ENCODE measurements around the gene NEMP2. TPM values are rescaled to one million over a fixed set of nuclear protein-coding genes. Genes with fewer than 3 reads are reported as not detected.

NEMP2 gene
- polyA plus RNA-seq, 1 donor from 2014 or later = 1.1 TPM

DNA sequence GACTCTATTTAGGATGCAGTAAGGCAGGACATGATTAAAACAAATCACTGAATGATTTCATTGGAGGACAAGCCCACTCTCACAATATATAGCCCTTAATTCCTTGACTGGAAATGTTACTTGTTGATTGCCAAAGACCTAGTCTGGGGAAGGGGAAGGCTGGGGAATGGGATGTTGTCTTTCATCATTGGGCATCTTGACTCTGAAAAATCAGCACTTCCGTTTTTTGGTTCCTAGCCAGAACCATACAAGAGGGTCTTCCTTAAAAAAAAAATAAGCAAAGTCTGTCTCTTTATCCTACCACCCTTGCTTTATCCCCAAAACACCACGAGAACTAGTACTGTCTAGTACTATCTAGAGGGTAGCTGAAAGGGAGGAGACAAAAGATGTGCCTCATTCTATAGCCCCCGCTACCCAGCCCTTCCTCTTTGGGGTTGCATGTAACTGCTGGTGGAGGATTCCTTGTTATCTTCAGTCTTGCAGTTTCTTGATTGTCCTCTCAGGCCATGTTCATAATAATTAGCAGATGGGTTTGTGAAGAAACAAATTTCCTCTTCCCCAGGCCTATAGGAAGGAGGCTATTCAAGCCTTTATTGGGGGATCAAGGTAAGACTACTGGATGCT lies 55.8 kb downstream of the NEMP2 start:
- no peaks in the 10 kb centered on the region for H3K79me2 ChIP-seq (replicated peaks; ENCODE audit: insufficient read depth, low read length)
- H3K36me3 ChIP-seq (ENCODE audit: insufficient read depth, low read length) = no peaks in the 10 kb centered on the region
- no peaks in the 10 kb centered on the region for H3K27me3 ChIP-seq (ENCODE audit: insufficient read depth, low read depth, low read length)
- H2AFZ ChIP-seq (ENCODE audit: low read depth, low read length) = no peak overlapping the region
- no peak for TF ChIP-seq TAF1 (IDR thresholded peaks at IDR 0.05; ENCODE audit: low read depth)
- no peak for TF ChIP-seq EZH2 (IDR thresholded peaks at IDR 0.05; ENCODE audit: borderline replicate concordance, insufficient read depth, low read length, poor library complexity, severe bottlenecking)
- H3K4me3 ChIP-seq (ENCODE audit: low read length) = no peak overlapping the region
- no peak overlapping the region for H3K27ac ChIP-seq (ENCODE audit: low read length)
- H3F3A ChIP-seq (ENCODE audit: insufficient read depth, low read length, poor library complexity, severe bottlenecking) = no peaks in the 10 kb centered on the region
- H3K4me2 ChIP-seq (ENCODE audit: low read length) = no peak overlapping the region
- no peak overlapping the region for H3K9ac ChIP-seq (ENCODE audit: low read length)
- H3K9me2 ChIP-seq (ENCODE audit: insufficient read depth, low read length) = no peaks in the 10 kb centered on the region
- H3K9me3 ChIP-seq (ENCODE audit: low read length) = no peaks in the 10 kb centered on the region
- H4K20me1 ChIP-seq (ENCODE audit: insufficient read depth) = no peaks in the 10 kb centered on the region

DNA sequence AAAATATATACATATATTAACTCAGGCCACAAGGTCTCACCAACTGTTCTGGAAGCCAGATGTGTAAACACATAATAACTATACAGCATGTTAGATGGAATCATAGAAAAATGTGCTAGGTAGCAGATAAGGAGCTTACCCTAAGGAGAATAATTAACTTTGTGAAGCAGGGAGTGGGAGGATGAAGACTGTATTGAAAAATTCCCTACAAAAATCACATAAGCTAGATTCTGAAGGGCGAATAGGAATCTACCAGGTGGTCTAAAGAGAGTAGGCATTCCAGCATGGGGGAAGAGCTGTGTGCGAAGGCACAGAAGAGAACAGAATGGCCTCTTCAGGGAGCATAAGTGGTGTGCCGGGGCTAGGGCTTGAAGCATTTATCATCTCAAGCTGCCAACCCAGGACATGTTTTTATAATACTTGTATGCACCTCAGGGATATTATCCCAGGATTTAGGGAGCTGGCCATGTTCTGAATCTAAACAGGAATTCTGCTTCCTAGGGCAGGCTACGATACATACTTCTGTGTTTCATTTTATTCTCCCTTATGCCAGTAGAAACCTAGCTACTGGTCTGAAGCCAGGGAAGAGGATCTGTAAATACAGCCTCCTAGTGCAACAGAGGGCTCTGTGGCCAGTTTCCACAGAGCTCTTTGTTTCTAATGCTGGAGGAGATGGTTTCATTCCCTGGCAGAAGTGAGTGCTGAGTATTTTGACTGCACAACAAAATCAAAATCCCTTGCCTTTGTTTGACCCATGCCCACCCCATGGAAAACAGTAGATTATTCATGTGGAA lies 56.7 kb downstream of the NEMP2 start:
- Histone ChIP-seq H3K9me3 (ENCODE audit: low read length) (no peaks in the 10 kb centered on the region), H3K36me3 (ENCODE audit: insufficient read depth, low read length) (no peaks in the 10 kb centered on the region), H3F3A (ENCODE audit: insufficient read depth, low read length, poor library complexity, severe bottlenecking) (no peaks in the 10 kb centered on the region), H3K4me2 (ENCODE audit: low read length) (no peak overlapping the region), H4K20me1 (ENCODE audit: insufficient read depth) (no peaks in the 10 kb centered on the region), H3K27me3 (ENCODE audit: insufficient read depth, low read depth, low read length) (no peaks in the 10 kb centered on the region), H3K79me2 (replicated peaks; ENCODE audit: insufficient read depth, low read length) (no peaks in the 10 kb centered on the region), H3K9ac (ENCODE audit: low read length) (no peak overlapping the region), H3K4me3 (ENCODE audit: low read length) (no peak overlapping the region), H3K9me2 (ENCODE audit: insufficient read depth, low read length) (no peaks in the 10 kb centered on the region), H3K27ac (ENCODE audit: low read length) (no peak overlapping the region), H2AFZ (ENCODE audit: low read depth, low read length) (no peak overlapping the region)
- TF ChIP-seq MXI1 (conservative IDR thresholded peaks at IDR 0.05; ENCODE audit: poor library complexity, severe bottlenecking) = no peak
- TF ChIP-seq, protein P1, sequence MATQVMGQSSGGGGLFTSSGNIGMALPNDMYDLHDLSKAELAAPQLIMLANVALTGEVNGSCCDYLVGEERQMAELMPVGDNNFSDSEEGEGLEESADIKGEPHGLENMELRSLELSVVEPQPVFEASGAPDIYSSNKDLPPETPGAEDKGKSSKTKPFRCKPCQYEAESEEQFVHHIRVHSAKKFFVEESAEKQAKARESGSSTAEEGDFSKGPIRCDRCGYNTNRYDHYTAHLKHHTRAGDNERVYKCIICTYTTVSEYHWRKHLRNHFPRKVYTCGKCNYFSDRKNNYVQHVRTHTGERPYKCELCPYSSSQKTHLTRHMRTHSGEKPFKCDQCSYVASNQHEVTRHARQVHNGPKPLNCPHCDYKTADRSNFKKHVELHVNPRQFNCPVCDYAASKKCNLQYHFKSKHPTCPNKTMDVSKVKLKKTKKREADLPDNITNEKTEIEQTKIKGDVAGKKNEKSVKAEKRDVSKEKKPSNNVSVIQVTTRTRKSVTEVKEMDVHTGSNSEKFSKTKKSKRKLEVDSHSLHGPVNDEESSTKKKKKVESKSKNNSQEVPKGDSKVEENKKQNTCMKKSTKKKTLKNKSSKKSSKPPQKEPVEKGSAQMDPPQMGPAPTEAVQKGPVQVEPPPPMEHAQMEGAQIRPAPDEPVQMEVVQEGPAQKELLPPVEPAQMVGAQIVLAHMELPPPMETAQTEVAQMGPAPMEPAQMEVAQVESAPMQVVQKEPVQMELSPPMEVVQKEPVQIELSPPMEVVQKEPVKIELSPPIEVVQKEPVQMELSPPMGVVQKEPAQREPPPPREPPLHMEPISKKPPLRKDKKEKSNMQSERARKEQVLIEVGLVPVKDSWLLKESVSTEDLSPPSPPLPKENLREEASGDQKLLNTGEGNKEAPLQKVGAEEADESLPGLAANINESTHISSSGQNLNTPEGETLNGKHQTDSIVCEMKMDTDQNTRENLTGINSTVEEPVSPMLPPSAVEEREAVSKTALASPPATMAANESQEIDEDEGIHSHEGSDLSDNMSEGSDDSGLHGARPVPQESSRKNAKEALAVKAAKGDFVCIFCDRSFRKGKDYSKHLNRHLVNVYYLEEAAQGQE (IDR thresholded peaks at IDR 0.05; ENCODE audit: borderline replicate concordance) = no peak
- no peak for TF ChIP-seq SMC3 (conservative IDR thresholded peaks at IDR 0.05; ENCODE audit: poor library complexity)
- TF ChIP-seq TAF1 (IDR thresholded peaks at IDR 0.05; ENCODE audit: low read depth) = no peak
- TF ChIP-seq POLR2AphosphoS5 (IDR thresholded peaks at IDR 0.05) = no peak
- no peak for TF ChIP-seq EP300 (conservative IDR thresholded peaks at IDR 0.05; ENCODE audit: poor library complexity, severe bottlenecking)
- TF ChIP-seq, protein P2, sequence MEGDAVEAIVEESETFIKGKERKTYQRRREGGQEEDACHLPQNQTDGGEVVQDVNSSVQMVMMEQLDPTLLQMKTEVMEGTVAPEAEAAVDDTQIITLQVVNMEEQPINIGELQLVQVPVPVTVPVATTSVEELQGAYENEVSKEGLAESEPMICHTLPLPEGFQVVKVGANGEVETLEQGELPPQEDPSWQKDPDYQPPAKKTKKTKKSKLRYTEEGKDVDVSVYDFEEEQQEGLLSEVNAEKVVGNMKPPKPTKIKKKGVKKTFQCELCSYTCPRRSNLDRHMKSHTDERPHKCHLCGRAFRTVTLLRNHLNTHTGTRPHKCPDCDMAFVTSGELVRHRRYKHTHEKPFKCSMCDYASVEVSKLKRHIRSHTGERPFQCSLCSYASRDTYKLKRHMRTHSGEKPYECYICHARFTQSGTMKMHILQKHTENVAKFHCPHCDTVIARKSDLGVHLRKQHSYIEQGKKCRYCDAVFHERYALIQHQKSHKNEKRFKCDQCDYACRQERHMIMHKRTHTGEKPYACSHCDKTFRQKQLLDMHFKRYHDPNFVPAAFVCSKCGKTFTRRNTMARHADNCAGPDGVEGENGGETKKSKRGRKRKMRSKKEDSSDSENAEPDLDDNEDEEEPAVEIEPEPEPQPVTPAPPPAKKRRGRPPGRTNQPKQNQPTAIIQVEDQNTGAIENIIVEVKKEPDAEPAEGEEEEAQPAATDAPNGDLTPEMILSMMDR (IDR thresholded peaks at IDR 0.05; ENCODE audit: poor library complexity, severe bottlenecking) = no peak
- no peak for TF ChIP-seq EZH2 (IDR thresholded peaks at IDR 0.05; ENCODE audit: borderline replicate concordance, insufficient read depth, low read length, poor library complexity, severe bottlenecking)
- TF ChIP-seq RAD21 (conservative IDR thresholded peaks at IDR 0.05) = no peak
